GM12878 (cell line): ENCODE data around the gene CCDC181.

Experiments
- CBFB ChIP-seq: IDR thresholded peaks from 2 replicates; pipeline ENCODE4 v1.6.1; 2016; ENCODE audit warnings: antibody characterized with exemption, low read depth
- EZH2 ChIP-seq: IDR thresholded peaks from 2 replicates; pipeline ENCODE4 v1.6.1; 2012; ENCODE audit warnings: low read depth, mild to moderate bottlenecking, control low read depth, inconsistent platforms, low read length, borderline replicate concordance; ENCODE audit not compliant: control insufficient read depth
- POLR2A ChIP-seq: IDR thresholded peaks from 2 replicates; pipeline ENCODE4 v1.6.1; 2011; ENCODE audit warnings: low read depth, mild to moderate bottlenecking, low read length
- POLR2AphosphoS2 ChIP-seq: IDR thresholded peaks from 2 replicates; pipeline ENCODE4 v1.6.1; 2011; ENCODE audit warnings: low read depth, mild to moderate bottlenecking, low read length, improper control_type of control experiment, moderate library complexity
- TAF1 ChIP-seq: IDR thresholded peaks from 2 replicates; pipeline ENCODE4 v1.6.1; 2011; ENCODE audit warnings: mild to moderate bottlenecking, low read depth, low read length, borderline replicate concordance
- ZNF384 ChIP-seq: IDR thresholded peaks from 2 replicates; pipeline ENCODE4 v1.6.1; 2012; ENCODE audit warnings: low read depth, mild to moderate bottlenecking, low read length, improper control_type of control experiment, borderline replicate concordance
- TF ChIP-seq, protein P1 (sequence below): fragments of 450-650 bp; IDR thresholded peaks from 2 replicates; pipeline ENCODE4 v1.6.1; 2017; ENCODE audit warnings: antibody characterized with exemption, mild to moderate bottlenecking, moderate library complexity
- TF ChIP-seq, protein P2 (sequence below): fragments of 450-650 bp; IDR thresholded peaks from 2 replicates; pipeline ENCODE4 v1.6.1; 2014; ENCODE audit warnings: mild to moderate bottlenecking

DNA sequence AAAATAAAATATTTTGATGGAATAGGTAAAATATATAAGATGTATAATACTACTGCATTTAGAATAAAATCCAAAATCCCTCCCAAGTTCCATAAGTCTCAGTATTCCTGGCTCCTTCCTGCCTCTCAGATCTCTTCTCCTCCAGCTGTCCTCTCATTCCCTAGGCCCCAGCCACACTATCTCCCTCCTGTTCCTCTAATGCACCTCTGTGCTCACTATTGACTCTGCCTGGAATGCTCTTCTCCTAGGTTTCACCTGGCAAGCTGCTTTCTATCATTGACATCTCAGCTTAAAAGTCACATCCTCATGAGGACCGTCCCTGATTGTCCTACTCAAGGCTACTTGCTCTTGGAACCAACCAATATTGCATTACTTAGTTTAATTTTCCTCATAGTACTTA, 66.9 kb downstream of the CCDC181 start:
- TF ChIP-seq POLR2A: no peak
- no peak for TF ChIP-seq EZH2
- TF ChIP-seq, protein P1, sequence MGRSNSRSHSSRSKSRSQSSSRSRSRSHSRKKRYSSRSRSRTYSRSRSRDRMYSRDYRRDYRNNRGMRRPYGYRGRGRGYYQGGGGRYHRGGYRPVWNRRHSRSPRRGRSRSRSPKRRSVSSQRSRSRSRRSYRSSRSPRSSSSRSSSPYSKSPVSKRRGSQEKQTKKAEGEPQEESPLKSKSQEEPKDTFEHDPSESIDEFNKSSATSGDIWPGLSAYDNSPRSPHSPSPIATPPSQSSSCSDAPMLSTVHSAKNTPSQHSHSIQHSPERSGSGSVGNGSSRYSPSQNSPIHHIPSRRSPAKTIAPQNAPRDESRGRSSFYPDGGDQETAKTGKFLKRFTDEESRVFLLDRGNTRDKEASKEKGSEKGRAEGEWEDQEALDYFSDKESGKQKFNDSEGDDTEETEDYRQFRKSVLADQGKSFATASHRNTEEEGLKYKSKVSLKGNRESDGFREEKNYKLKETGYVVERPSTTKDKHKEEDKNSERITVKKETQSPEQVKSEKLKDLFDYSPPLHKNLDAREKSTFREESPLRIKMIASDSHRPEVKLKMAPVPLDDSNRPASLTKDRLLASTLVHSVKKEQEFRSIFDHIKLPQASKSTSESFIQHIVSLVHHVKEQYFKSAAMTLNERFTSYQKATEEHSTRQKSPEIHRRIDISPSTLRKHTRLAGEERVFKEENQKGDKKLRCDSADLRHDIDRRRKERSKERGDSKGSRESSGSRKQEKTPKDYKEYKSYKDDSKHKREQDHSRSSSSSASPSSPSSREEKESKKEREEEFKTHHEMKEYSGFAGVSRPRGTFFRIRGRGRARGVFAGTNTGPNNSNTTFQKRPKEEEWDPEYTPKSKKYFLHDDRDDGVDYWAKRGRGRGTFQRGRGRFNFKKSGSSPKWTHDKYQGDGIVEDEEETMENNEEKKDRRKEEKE: no peak
- no peak for TF ChIP-seq TAF1
- TF ChIP-seq, protein P2, sequence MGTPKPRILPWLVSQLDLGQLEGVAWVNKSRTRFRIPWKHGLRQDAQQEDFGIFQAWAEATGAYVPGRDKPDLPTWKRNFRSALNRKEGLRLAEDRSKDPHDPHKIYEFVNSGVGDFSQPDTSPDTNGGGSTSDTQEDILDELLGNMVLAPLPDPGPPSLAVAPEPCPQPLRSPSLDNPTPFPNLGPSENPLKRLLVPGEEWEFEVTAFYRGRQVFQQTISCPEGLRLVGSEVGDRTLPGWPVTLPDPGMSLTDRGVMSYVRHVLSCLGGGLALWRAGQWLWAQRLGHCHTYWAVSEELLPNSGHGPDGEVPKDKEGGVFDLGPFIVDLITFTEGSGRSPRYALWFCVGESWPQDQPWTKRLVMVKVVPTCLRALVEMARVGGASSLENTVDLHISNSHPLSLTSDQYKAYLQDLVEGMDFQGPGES: no peak
- no peak for TF ChIP-seq POLR2AphosphoS2
- TF ChIP-seq CBFB: no peak
- no peak for TF ChIP-seq ZNF384
